ENCODE results near the gene PCDHGB2. TPM values are rescaled to one million over a fixed set of nuclear protein-coding genes. Genes with fewer than 3 reads are reported as not detected.
"Not testable (repeated sequence)": the region's sequence is repeated elsewhere in the genome, so short reads cannot be mapped to it uniquely, and the experiment has no call there.

The PCDHGB2 gene
- polyA plus RNA-seq, 1 donor (not counting 4 experiments of a cell fraction or from before 2014, with no cell fraction given): 0.12 TPM

- Histone ChIP-seq H3K4me1 (ENCODE audit: control insufficient read depth, extremely low read depth, insufficient read depth, low read length) (no peaks in the 10 kb centered on the region), H4K20me1 (ENCODE audit: control insufficient read depth, extremely low read depth, insufficient read depth, low read length) (no peaks in the 10 kb centered on the region), H2AFZ (ENCODE audit: control insufficient read depth, low read length) (peak within 1 kb of the TSS; percentile 31), H3K9me3 (ENCODE audit: control insufficient read depth, low read depth, low read length) (peaks cover 7% of the 10 kb centered on the region), H3K27me3 (ENCODE audit: control insufficient read depth, extremely low read depth, insufficient read depth, low read length) (peaks cover 11% of the 10 kb centered on the region), H3K9ac (ENCODE audit: control insufficient read depth, extremely low read depth, insufficient read depth, low read length) (no peak within 1 kb of the TSS), H3K4me3 (ENCODE audit: control insufficient read depth in 2 of 3, extremely low read depth in 1 of 3, insufficient read depth in 2 of 3, low read depth in 1 of 3, low read length in 3 of 3) (peak within 1 kb of the TSS in 2 of 3 experiments; percentile 14 to 18), H3K36me3 (ENCODE audit: control insufficient read depth in 2 of 2, extremely low read depth in 1 of 2, insufficient read depth in 2 of 2, low read length in 2 of 2) (no peaks in the 10 kb centered on the region), H3K27ac (ENCODE audit: control insufficient read depth, insufficient read depth, low read length) (no peak within 1 kb of the TSS), H3K9me1 (ENCODE audit: control insufficient read depth, extremely low read depth, insufficient read depth, low read length) (no peaks in the 10 kb centered on the region), H3K79me2 (ENCODE audit: control insufficient read depth, insufficient read depth, low read length) (no peaks in the 10 kb centered on the region), H3K4me2 (ENCODE audit: control insufficient read depth, extremely low read depth, insufficient read depth, low read depth, low read length) (peak within 1 kb of the TSS; percentile 47)
- no peak for DNase-seq (ENCODE audit: low read depth, low spot score)
- TF ChIP-seq EZH2 (IDR thresholded peaks at IDR 0.05; ENCODE audit: low read length): no peak
- TF ChIP-seq CTCF (optimal IDR thresholded peaks at IDR 0.05 in 1 of 3, IDR thresholded peaks at IDR 0.05 in 1 of 3, conservative IDR thresholded peaks at IDR 0.05 in 1 of 3; ENCODE audit: extremely low read depth in 1 of 3, insufficient read depth in 2 of 3, low read length in 3 of 3): peak; percentile 33 to 38 (median 37)
- dilution Hi-C loops (cut with MboI; ENCODE audit: extremely low pct_ligation_motif_present, low sequenced_read_pairs): no loop called here
- FAIRE-seq: no peak
Observed at GRCh38 chr5:141338538-141339306, 21.1 kb upstream of the PCDHGB2 start, which contains the start of gene PCDHGA2. Gene PCDHGA2 (plus strand): TSS chr5:141338760.

- H3K27ac ChIP-seq (ENCODE audit: control insufficient read depth, insufficient read depth, low read length); H3K79me2 ChIP-seq (ENCODE audit: control insufficient read depth, insufficient read depth, low read length); H3K4me2 ChIP-seq (ENCODE audit: control insufficient read depth, extremely low read depth, insufficient read depth, low read depth, low read length); H3K4me3 ChIP-seq (ENCODE audit: control insufficient read depth in 2 of 3, extremely low read depth in 1 of 3, insufficient read depth in 2 of 3, low read depth in 1 of 3, low read length in 3 of 3); FAIRE-seq; H2AFZ ChIP-seq (ENCODE audit: control insufficient read depth, low read length); H3K36me3 ChIP-seq (ENCODE audit: control insufficient read depth in 2 of 2, extremely low read depth in 1 of 2, insufficient read depth in 2 of 2, low read length in 2 of 2); H4K20me1 ChIP-seq (ENCODE audit: control insufficient read depth, extremely low read depth, insufficient read depth, low read length); DNase-seq (ENCODE audit: low read depth, low spot score); H3K4me1 ChIP-seq (ENCODE audit: control insufficient read depth, extremely low read depth, insufficient read depth, low read length); H3K9ac ChIP-seq (ENCODE audit: control insufficient read depth, extremely low read depth, insufficient read depth, low read length); H3K9me1 ChIP-seq (ENCODE audit: control insufficient read depth, extremely low read depth, insufficient read depth, low read length); dilution Hi-C loops (cut with MboI; ENCODE audit: extremely low pct_ligation_motif_present, low sequenced_read_pairs): not testable (repeated sequence)
- Histone ChIP-seq H3K27me3 (ENCODE audit: control insufficient read depth, extremely low read depth, insufficient read depth, low read length) (peaks cover 11% of the 10 kb centered on the region), H3K9me3 (ENCODE audit: control insufficient read depth, low read depth, low read length) (peaks cover 16% of the 10 kb centered on the region)
Observed at GRCh38 chr5:141340781-141341354, 18.9 kb upstream of the PCDHGB2 start.
